Activated naive CD8-positive, alpha-beta T cell treated with anti-CD3 and anti-CD28 coated beads, Interleukin-2, amount 10 ng/mL, durations not matched to agents 7 days and 5 days (primary cell): ENCODE measurements around the gene ZC3H11A. TPM values are rescaled to one million over a fixed set of nuclear protein-coding genes. Genes with fewer than 3 reads are reported as not detected.
A peak's percentile ranks its signal among the peaks of the same experiment; 100 is the strongest.

Experiments
- ATAC-seq: fragments of 150-1000 bp; cut with Tn5 transposase; one replicate; pipeline ENCODE4 v1.10.0; 2021; ENCODE audit warnings: low read depth, moderate library complexity
- POLR2A ChIA-PET: fragments of 350-600 bp; sonication (Branson Sonifier 250); formaldehyde crosslinking; loops from one replicate; lab custom pipeline; 2021; ENCODE audit warnings: antibody characterized with exemption; lab: Charles Lee
- DNase-seq: peaks from one replicate; pipeline ENCODE4 v3.0.0; 2021
- H3K27ac Mint-ChIP-seq: one replicate; pipeline ENCODE4 v1.8.0; 2022; ENCODE audit warnings: mild to moderate bottlenecking, mixed read lengths
- H3K27me3 Mint-ChIP-seq: one replicate; pipeline ENCODE4 v1.8.0; 2022; ENCODE audit warnings: mild to moderate bottlenecking, moderate library complexity, mixed read lengths
- H3K36me3 Mint-ChIP-seq: one replicate; pipeline ENCODE4 v1.8.0; 2021; ENCODE audit warnings: mild to moderate bottlenecking, mixed read lengths
- H3K4me1 Mint-ChIP-seq: one replicate; pipeline ENCODE4 v1.8.0; 2021; ENCODE audit warnings: mixed read lengths
- H3K4me3 Mint-ChIP-seq: one replicate; pipeline ENCODE4 v1.8.0; 2022; ENCODE audit warnings: mild to moderate bottlenecking, moderate library complexity, mixed read lengths
- H3K9me3 Mint-ChIP-seq: one replicate; pipeline ENCODE4 v1.8.0; 2021; ENCODE audit warnings: mixed read lengths
- total RNA-seq, 2 experiments: library from RNA; stranded (reverse); gene quantifications; one replicate each; pipeline ENCODE4 v1.2.3, GENCODE V29; 2021

Gene ZC3H11A
- total RNA-seq, 2 experiments from 2014 or later: 111 to 114 TPM

GRCh38 chr1:203765029-203765837 is 30.2 kb upstream of the ZC3H11A start, which contains the start of gene LAX1:
TSS of gene LAX1 (plus strand) at chr1:203765183. CDS start at chr1:203765566, 383 bp downstream.
- Mint-ChIP-seq H3K9me3 (no peaks in the 10 kb centered on the region), H3K36me3 (peaks cover 13% of the 10 kb centered on the region), H3K27me3 (no peaks in the 10 kb centered on the region), H3K4me3 (peak within 1 kb of the TSS; percentile 94), H3K4me1 (peaks cover 39% of the 10 kb centered on the region), H3K27ac (peak within 1 kb of the TSS; percentile 99)
- ATAC-seq: peak; percentile 87
- POLR2A ChIA-PET: interaction anchor here (0.5 to 3.2 kb wide), 28 partner anchors 8 to 926 kb away, joined by 3 to 16 read pairs (median 4); no protein-coding TSS in a partner anchor
- peak; percentile 67 for DNase-seq

- peak overlapping the region; percentile 39 for H3K4me3 Mint-ChIP-seq
- H3K36me3 Mint-ChIP-seq: peaks cover 31% of the 10 kb centered on the region
- DNase-seq (no peak), ATAC-seq (no peak)
- H3K27me3 Mint-ChIP-seq: no peaks in the 10 kb centered on the region
- H3K4me1 Mint-ChIP-seq: peaks cover 39% of the 10 kb centered on the region
- H3K27ac Mint-ChIP-seq: peak overlapping the region; percentile 70
- POLR2A ChIA-PET: no interaction called here
- no peaks in the 10 kb centered on the region for H3K9me3 Mint-ChIP-seq
These were observed 27.2 kb upstream of the ZC3H11A start for GRCh38 chr1:203768256-203768655.

GRCh38 chr1:203769505-203770343 is 25.7 kb upstream of the ZC3H11A start:
- Mint-ChIP-seq H3K4me1 (peaks cover 27% of the 10 kb centered on the region), H3K36me3 (peaks cover 39% of the 10 kb centered on the region), H3K27me3 (no peaks in the 10 kb centered on the region), H3K4me3 (no peak overlapping the region), H3K27ac (no peak overlapping the region), H3K9me3 (no peaks in the 10 kb centered on the region)
- POLR2A ChIA-PET: no interaction called here
- ATAC-seq (no peak), DNase-seq (no peak)

- Mint-ChIP-seq H3K27me3 (no peaks in the 10 kb centered on the region), H3K4me1 (peaks cover 19% of the 10 kb centered on the region), H3K36me3 (peaks cover 55% of the 10 kb centered on the region), H3K9me3 (no peaks in the 10 kb centered on the region), H3K4me3 (no peak overlapping the region), H3K27ac (no peak overlapping the region)
- no peak for ATAC-seq
- POLR2A ChIA-PET: no interaction called here
- no peak for DNase-seq
These were observed 23.5 kb upstream of the ZC3H11A start for GRCh38 chr1:203771901-203772301.

GRCh38 chr1:203772836-203773235 is 22.6 kb upstream of the ZC3H11A start:
- Mint-ChIP-seq H3K27ac (no peak overlapping the region), H3K27me3 (no peaks in the 10 kb centered on the region), H3K4me1 (peaks cover 19% of the 10 kb centered on the region), H3K4me3 (no peak overlapping the region), H3K9me3 (no peaks in the 10 kb centered on the region), H3K36me3 (peaks cover 53% of the 10 kb centered on the region)
- ATAC-seq (no peak), DNase-seq (no peak)
- POLR2A ChIA-PET: interaction anchor here (1.4 kb wide), 1 partner anchor 9 kb away, joined by 4 read pairs; the partner anchor contains the start of gene LAX1

GRCh38 chr1:203776636-203777035 is 18.8 kb upstream of the ZC3H11A start:
- Mint-ChIP-seq H3K9me3 (no peaks in the 10 kb centered on the region), H3K36me3 (peaks cover 38% of the 10 kb centered on the region), H3K4me3 (no peak overlapping the region), H3K27me3 (no peaks in the 10 kb centered on the region), H3K27ac (no peak overlapping the region), H3K4me1 (peaks cover 5% of the 10 kb centered on the region)
- no peak for DNase-seq
- POLR2A ChIA-PET: interaction anchor here (1.5 kb wide), 1 partner anchor 11 kb away, joined by 7 read pairs; the partner anchor contains the start of gene LAX1
- ATAC-seq: no peak

GRCh38 chr1:203777596-203777995 is 17.8 kb upstream of the ZC3H11A start:
- H3K4me3 Mint-ChIP-seq: no peak overlapping the region
- ATAC-seq (no peak), DNase-seq (no peak)
- H3K36me3 Mint-ChIP-seq: peaks cover 32% of the 10 kb centered on the region
- H3K27ac Mint-ChIP-seq: no peak overlapping the region
- H3K4me1 Mint-ChIP-seq: peaks cover 5% of the 10 kb centered on the region
- H3K9me3 Mint-ChIP-seq: no peaks in the 10 kb centered on the region
- POLR2A ChIA-PET: interaction anchor here (1.5 kb wide), 1 partner anchor 12 kb away, joined by 7 read pairs; the partner anchor contains the start of gene LAX1
- no peaks in the 10 kb centered on the region for H3K27me3 Mint-ChIP-seq

GRCh38 chr1:203778146-203778545 is 17.3 kb upstream of the ZC3H11A start:
- ATAC-seq (no peak), DNase-seq (no peak)
- H3K9me3 Mint-ChIP-seq: no peaks in the 10 kb centered on the region
- peaks cover 29% of the 10 kb centered on the region for H3K36me3 Mint-ChIP-seq
- no peak overlapping the region for H3K4me3 Mint-ChIP-seq
- no peak overlapping the region for H3K27ac Mint-ChIP-seq
- H3K4me1 Mint-ChIP-seq: peaks cover 5% of the 10 kb centered on the region
- POLR2A ChIA-PET: no interaction called here
- no peaks in the 10 kb centered on the region for H3K27me3 Mint-ChIP-seq

- ATAC-seq (no peak), DNase-seq (no peak)
- Mint-ChIP-seq H3K36me3 (peaks cover 28% of the 10 kb centered on the region), H3K9me3 (no peaks in the 10 kb centered on the region), H3K4me3 (no peak overlapping the region), H3K27me3 (no peaks in the 10 kb centered on the region), H3K27ac (no peak overlapping the region), H3K4me1 (peaks cover 5% of the 10 kb centered on the region)
- POLR2A ChIA-PET: no interaction called here
These were observed 16.6 kb upstream of the ZC3H11A start for GRCh38 chr1:203778789-203779188.

GRCh38 chr1:203781962-203782361 is 13.5 kb upstream of the ZC3H11A start:
- Mint-ChIP-seq H3K4me1 (no peaks in the 10 kb centered on the region), H3K4me3 (no peak overlapping the region), H3K36me3 (peaks cover 5% of the 10 kb centered on the region), H3K27ac (no peak overlapping the region), H3K9me3 (no peaks in the 10 kb centered on the region), H3K27me3 (no peaks in the 10 kb centered on the region)
- DNase-seq (no peak), ATAC-seq (no peak)
- POLR2A ChIA-PET: no interaction called here

- no peak overlapping the region for H3K4me3 Mint-ChIP-seq
These were observed 5.5 kb upstream of the ZC3H11A start for GRCh38 chr1:203789966-203790365.

GRCh38 chr1:203791498-203791897 is 3.9 kb upstream of the ZC3H11A start:
- ATAC-seq: no peak
- Mint-ChIP-seq H3K4me3 (no peak overlapping the region), H3K36me3 (peaks cover 3% of the 10 kb centered on the region), H3K27ac (no peak overlapping the region), H3K27me3 (no peaks in the 10 kb centered on the region), H3K9me3 (no peaks in the 10 kb centered on the region), H3K4me1 (peaks cover 9% of the 10 kb centered on the region)
- DNase-seq: no peak
- POLR2A ChIA-PET: interaction anchor here (0.7 to 1.7 kb wide), 2 partner anchors 11 to 1201 kb away, joined by 3 to 6 read pairs; no protein-coding TSS in a partner anchor

More at GRCh38 chr1:203789966-203790365, 5.5 kb upstream of the ZC3H11A start:
- Mint-ChIP-seq H3K27ac (no peak overlapping the region), H3K9me3 (no peaks in the 10 kb centered on the region), H3K36me3 (no peaks in the 10 kb centered on the region), H3K27me3 (no peaks in the 10 kb centered on the region), H3K4me1 (peaks cover 3% of the 10 kb centered on the region)
- POLR2A ChIA-PET: no interaction called here
- DNase-seq (no peak), ATAC-seq (no peak)

- no peak for DNase-seq
- POLR2A ChIA-PET: no interaction called here
- peaks cover 2% of the 10 kb centered on the region for H3K9me3 Mint-ChIP-seq
- peaks cover 11% of the 10 kb centered on the region for H3K36me3 Mint-ChIP-seq
- no peak overlapping the region for H3K27ac Mint-ChIP-seq
- H3K4me3 Mint-ChIP-seq: no peak overlapping the region
- peaks cover 16% of the 10 kb centered on the region for H3K4me1 Mint-ChIP-seq
- no peak for ATAC-seq
- no peaks in the 10 kb centered on the region for H3K27me3 Mint-ChIP-seq
These were observed 2.9 kb upstream of the ZC3H11A start for GRCh38 chr1:203792486-203792885.
